Heart right ventricle (tissue), 16 donors: ENCODE data around the gene FMN2. TPM values are rescaled to one million over a fixed set of nuclear protein-coding genes. Genes with fewer than 3 reads are reported as not detected.

Experiments used
- ATAC-seq, 8 donors: fragments of 200-7000 bp; cut with Tn5 transposase; one replicate each; pipeline ENCODE4 v1.9.1; 2020; ENCODE audit warnings: mild to moderate bottlenecking in 8 of 8, moderate library complexity in 8 of 8, moderate number of reproducible peaks in 1 of 8
- DNase-seq, 2 donors: peaks; one replicate each; pipeline ENCODE4 v3.0.0-alpha.2; 2020
- H3K27ac ChIP-seq, 10 donors: fragments of 200-600 bp; sonication (generic) in 2 of 10; one replicate each; pipeline versions ENCODE4 v1.5.0 to v1.8.0; 2020 to 2022; ENCODE audit warnings: mild to moderate bottlenecking in 3 of 10
- H3K27me3 ChIP-seq, 7 donors: fragments of 200-600 bp; one replicate each; pipeline ENCODE4 v1.8.0; 2021 to 2022; ENCODE audit warnings: mild to moderate bottlenecking in 2 of 7
- H3K36me3 ChIP-seq, 9 donors: fragments of 200-600 bp; sonication (generic) in 1 of 9; one replicate each; pipeline versions ENCODE4 v1.5.0 to v1.8.0; 2020 to 2022; ENCODE audit warnings: mild to moderate bottlenecking in 2 of 9
- H3K4me1 ChIP-seq, 9 donors: fragments of 200-600 bp; sonication (generic) in 1 of 9; one replicate each; pipeline versions ENCODE4 v1.5.0 to v1.8.0; 2020 to 2022; ENCODE audit warnings: mild to moderate bottlenecking in 4 of 9
- H3K4me3 ChIP-seq, 10 donors: fragments of 200-600 bp; sonication (generic) in 2 of 10; one replicate each; pipeline versions ENCODE4 v1.5.0 to v1.8.0; 2020 to 2022; ENCODE audit warnings: mild to moderate bottlenecking in 7 of 10, moderate library complexity in 2 of 10
- H3K9me3 ChIP-seq, 11 donors: fragments of 200-600 bp in 10 of 11; sonication (generic) in 2 of 11; one replicate each; pipeline versions ENCODE4 v1.5.0 to v1.8.0; 2013 to 2022; ENCODE audit warnings: mild to moderate bottlenecking in 2 of 11, control low read depth in 1 of 11, moderate library complexity in 1 of 11
- WGBS, 2 donors: extraction: QIAGEN DNeasy Blood & Tissue Kit; methylation state at CpG; one replicate each; pipeline ENCODE4 v1.1.7; 2013; ENCODE audit warnings: inconsistent platforms in 1 of 2; 5-methylcytosine and 5-hydroxymethylcytosine counted together
- intact Hi-C, 10 donors: fragments of 100-400 bp; cut with DNase I; formaldehyde crosslinking; loops; one replicate each; pipeline versions ENCODE4 v1.11.1 to v1.14.2; 2022
- polyA plus RNA-seq, 2 donors: library from polyadenylated mRNA; stranded (reverse); fragments of 200-250 nt; gene quantifications; one replicate each; pipeline ENCODE4 v1.2.3, GENCODE V29; 2013
- total RNA-seq, 10 donors: library from RNA; stranded (reverse); fragmentation: NEBNext Ultra II Directional in 3 of 10; extraction: Animal tissue kit (Norgen Biotek cat#: 25700) in 3 of 10; gene quantifications; one replicate each; pipeline versions ENCODE4 v1.2.1 to v1.2.4, GENCODE V29; 2021 to 2023
- TF ChIP-seq, protein P1 (sequence below), 9 donors: fragments of 200-600 bp; sonication (generic) in 2 of 9; IDR thresholded peaks; one replicate each; pipeline versions ENCODE4 v1.5.0 to v1.8.0; 2021 to 2022; ENCODE audit warnings: antibody characterized with exemption in 9 of 9, mild to moderate bottlenecking in 5 of 9, moderate library complexity in 1 of 9
- donor health status: Arrhythmogenic right ventricular cardiomyopathy.
- donor health status: ischemic (EF 13 %, LVEDD 7.1; RV severe dilation, severe dysfunction).
- donor health status: healthy with polysubstance abuse.
- donor health status: DM: no; HTN: yes; CAD: no.
- donor health status: DM: no; HTN: no; CAD: no.
- donor health status: ischemic (EF 25% LVEDD 6.9; RV normal size, moderate dysfunction).
- donor health status: ischemic (EF 25% LVEDD 5.7; RV mildly dilated, moderate dysfunction).
- donor health status: healthy.
- donor health status: DM: yes; HTN: yes; CAD: no.
- donor health status: Ischemic cardiomyopathy.
- donor health status: ischemic (EF 35%, LVEDD 5.7; RV mildly dilated, moderate dysfunction).
- donor health status: nonischemic (EF 11% LVEDD 7.7; RV severe dilation, severe dysfunction).
- donor health status: DM: yes; HTN: yes; CAD: no.
- donor health status: PGD.
- donor health status: ischemic (EF 29% LVEDD 5.4; RV normal size, mild dysfunction).
- donor health status: nonischemic (EF 23%, LVEDD 6.1; RV moderate dilation, normal function).

Gene FMN2
- total and polyA plus RNA-seq, 12 donors = 0.03 to 0.70 (median 0.12) TPM; not detected in 9

DNA sequence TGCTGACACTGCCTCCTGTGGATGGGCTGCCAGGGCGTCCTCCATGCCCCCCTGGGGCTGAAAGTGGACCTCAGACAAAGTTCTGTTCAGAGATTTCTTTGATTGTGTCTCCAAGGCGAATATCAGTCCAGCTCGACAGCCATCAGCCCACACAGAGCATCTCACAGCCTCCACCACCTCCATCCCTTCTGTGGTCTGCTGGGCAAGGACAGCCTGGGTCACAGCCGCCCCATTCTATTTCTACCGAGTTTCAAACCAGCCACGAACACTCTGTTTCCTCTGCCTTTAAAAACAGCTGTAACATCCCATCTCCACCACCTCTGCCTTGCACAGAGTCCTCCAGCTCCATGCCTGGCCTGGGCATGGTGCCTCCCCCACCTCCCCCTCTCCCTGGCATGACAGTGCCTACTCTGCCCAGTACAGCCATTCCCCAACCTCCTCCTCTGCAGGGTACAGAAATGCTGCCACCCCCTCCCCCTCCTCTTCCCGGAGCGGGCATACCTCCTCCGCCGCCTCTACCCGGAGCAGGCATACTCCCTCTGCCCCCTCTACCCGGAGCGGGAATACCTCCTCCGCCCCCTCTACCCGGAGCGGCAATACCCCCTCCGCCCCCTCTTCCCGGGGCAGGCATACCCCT, 115.5 kb downstream of the FMN2 start:
- WGBS, 2 donors = 90 to 94% methylated on average over 17 to 18 of the region's 18 CpGs
- Histone ChIP-seq H3K36me3 (no peaks in the 10 kb centered on the region), H3K9me3 (peaks cover 0 to 10% (median under 1%) of the 10 kb centered on the region in 11 donors), H3K27me3 (no peaks in the 10 kb centered on the region), H3K27ac (no peak overlapping the region), H3K4me3 (no peak overlapping the region), H3K4me1 (no peaks in the 10 kb centered on the region)
- ATAC-seq (no peak), DNase-seq (no peak)
- intact Hi-C loops = no loop called here
- TF ChIP-seq, protein P1, sequence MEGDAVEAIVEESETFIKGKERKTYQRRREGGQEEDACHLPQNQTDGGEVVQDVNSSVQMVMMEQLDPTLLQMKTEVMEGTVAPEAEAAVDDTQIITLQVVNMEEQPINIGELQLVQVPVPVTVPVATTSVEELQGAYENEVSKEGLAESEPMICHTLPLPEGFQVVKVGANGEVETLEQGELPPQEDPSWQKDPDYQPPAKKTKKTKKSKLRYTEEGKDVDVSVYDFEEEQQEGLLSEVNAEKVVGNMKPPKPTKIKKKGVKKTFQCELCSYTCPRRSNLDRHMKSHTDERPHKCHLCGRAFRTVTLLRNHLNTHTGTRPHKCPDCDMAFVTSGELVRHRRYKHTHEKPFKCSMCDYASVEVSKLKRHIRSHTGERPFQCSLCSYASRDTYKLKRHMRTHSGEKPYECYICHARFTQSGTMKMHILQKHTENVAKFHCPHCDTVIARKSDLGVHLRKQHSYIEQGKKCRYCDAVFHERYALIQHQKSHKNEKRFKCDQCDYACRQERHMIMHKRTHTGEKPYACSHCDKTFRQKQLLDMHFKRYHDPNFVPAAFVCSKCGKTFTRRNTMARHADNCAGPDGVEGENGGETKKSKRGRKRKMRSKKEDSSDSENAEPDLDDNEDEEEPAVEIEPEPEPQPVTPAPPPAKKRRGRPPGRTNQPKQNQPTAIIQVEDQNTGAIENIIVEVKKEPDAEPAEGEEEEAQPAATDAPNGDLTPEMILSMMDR (IDR thresholded peaks at IDR 0.05) = no peak

DNA sequence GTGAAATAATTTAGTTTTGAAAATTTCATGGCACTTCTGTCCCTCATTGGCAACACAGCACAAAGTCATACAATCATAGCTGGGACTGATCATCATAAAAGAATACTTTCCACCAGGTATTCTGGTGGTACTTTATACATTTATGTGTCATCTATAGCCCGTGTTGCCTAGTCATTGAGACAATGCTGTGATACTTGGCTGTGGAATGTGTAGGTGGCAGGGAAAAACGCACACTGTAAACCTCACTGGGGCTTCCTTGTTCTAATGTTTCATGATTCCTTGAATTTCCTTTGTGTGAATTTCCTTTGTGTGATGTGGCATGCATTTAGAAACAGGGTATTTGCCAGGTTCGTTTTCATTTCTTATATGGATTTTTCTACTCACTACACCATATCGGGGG, 118.3 kb downstream of the FMN2 start:
- ATAC-seq = no peak
- intact Hi-C loops = no loop called here

DNA sequence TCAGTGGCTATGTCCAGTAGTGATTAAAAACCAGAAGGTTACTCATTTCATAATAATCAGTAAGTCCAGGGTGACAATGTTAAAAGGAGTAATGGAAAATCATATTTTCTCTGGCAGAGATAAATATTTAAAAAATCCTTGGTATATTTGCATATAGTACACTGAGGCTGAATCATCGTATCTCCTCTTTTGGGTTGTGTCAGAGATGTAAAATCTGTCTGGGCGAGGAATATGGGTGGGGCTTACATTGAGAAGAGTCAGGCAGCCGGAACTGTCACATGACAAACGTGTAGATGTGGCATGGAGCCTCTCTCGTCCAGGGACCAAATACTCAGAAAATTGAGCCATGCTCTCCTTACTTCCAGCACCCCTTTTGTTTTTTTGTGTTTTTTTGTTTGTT, 120.9 kb downstream of the FMN2 start:
- H3K9me3 ChIP-seq = no peaks in the 10 kb centered on the region
- no peak for DNase-seq
- no peaks in the 10 kb centered on the region for H3K36me3 ChIP-seq
- TF ChIP-seq, protein P1 (IDR thresholded peaks at IDR 0.05) = no peak
- H3K27ac ChIP-seq = no peak overlapping the region
- no peaks in the 10 kb centered on the region for H3K27me3 ChIP-seq
- no peak for ATAC-seq
- intact Hi-C loops = no loop called here
- H3K4me1 ChIP-seq = no peaks in the 10 kb centered on the region
- H3K4me3 ChIP-seq = no peak overlapping the region
- WGBS, 2 donors = 69 to 78% methylated on average over 5 of the region's 5 CpGs

More for the DNA sequence above, 118.3 kb downstream of the FMN2 start:
- Histone ChIP-seq H3K9me3 (no peaks in the 10 kb centered on the region), H3K27me3 (no peaks in the 10 kb centered on the region), H3K4me1 (no peaks in the 10 kb centered on the region), H3K4me3 (no peak overlapping the region), H3K27ac (no peak overlapping the region), H3K36me3 (no peaks in the 10 kb centered on the region)
- 69 to 76% methylated on average over 4 of the region's 4 CpGs for WGBS, 2 donors
- TF ChIP-seq, protein P1 (IDR thresholded peaks at IDR 0.05) = no peak
- no peak for DNase-seq

DNA sequence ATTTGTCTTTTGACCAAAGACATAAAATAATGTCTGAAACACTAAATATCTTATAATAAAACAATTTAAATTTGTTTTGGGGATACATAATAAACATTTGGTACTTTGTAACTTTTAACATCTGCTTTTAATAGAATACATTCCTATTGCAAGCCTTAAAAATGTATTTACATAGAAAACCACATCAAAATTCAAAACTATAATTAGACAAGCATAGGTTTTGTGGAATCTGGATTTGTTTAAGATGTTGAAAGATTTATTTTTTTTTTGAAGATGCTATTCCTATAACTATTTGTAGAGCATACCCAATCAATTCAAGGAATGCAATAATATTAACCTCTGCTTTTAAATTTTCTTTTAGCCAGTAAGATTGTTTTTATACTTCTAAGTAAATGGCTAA, 125.7 kb downstream of the FMN2 start:
- no peak overlapping the region for H3K4me3 ChIP-seq
- H3K27ac ChIP-seq = no peak overlapping the region
- no peaks in the 10 kb centered on the region for H3K4me1 ChIP-seq
- peaks cover 0 to 9% (median 0%) of the 10 kb centered on the region in 11 donors for H3K9me3 ChIP-seq
- no peak for DNase-seq
- no peaks in the 10 kb centered on the region for H3K36me3 ChIP-seq
- H3K27me3 ChIP-seq = no peaks in the 10 kb centered on the region
- intact Hi-C loops = no loop called here
- ATAC-seq = no peak
- TF ChIP-seq, protein P1 (IDR thresholded peaks at IDR 0.05) = no peak
